ENCODE measurements around the gene MMP12. TPM values are rescaled to one million over a fixed set of nuclear protein-coding genes. Genes with fewer than 3 reads are reported as not detected.
A peak's percentile ranks its signal among the peaks of the same experiment; 100 is the strongest.
"Not testable (repeated sequence)": the region's sequence is repeated elsewhere in the genome, so short reads cannot be mapped to it uniquely, and the experiment has no call there.

The MMP12 gene
- total RNA-seq, 1 donor = 0.36 TPM

DNA sequence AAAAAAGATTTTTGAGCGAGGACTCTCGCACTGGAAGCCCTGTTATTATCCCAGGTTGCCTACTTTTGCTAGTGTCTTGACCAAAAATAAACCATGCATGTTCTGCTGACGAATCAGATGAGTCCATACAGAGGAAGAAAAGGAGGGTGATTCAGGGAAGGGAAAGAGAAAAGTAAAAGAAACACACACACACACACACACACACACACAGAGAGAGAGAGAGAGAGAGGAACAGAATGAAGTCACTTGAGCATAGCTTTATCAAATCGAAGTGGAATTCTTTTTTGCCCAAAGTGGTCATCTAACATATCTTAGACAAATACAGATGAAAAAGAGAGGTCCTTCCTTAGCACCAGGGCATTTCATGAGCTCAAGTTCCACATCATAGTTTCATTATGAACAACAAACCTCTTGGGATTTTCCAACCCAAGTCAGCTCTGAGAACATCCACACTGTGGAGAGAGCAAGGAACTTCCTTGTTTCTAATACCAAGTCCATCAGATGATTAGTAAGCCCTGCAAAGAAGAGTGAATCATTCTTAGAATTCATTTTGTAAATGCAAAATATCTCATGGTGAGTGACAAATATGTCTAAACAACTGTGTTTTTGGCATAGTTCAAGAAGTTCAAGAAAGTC lies 7.7 kb upstream of the MMP12 start:
- DNase-seq (ENCODE audit: insufficient read length, low spot score, missing footprints) = peak; percentile 69
- Histone ChIP-seq H3K4me2 (ENCODE audit: insufficient read depth, low read length) (peak overlapping the region; percentile 36), H3K27ac (ENCODE audit: low read depth, low read length) (peak overlapping the region; percentile 84), H3K9me3 (ENCODE audit: low read depth, low read length) (no peaks in the 10 kb centered on the region), H3K79me2 (ENCODE audit: insufficient read depth, low read length) (no peaks in the 10 kb centered on the region), H4K20me1 (ENCODE audit: insufficient read depth, low read length) (no peaks in the 10 kb centered on the region), H3K4me3 (ENCODE audit: insufficient read depth, low read length) (no peak overlapping the region), H3K36me3 (ENCODE audit: insufficient read depth, low read length) (no peaks in the 10 kb centered on the region), H3K27me3 (ENCODE audit: insufficient read depth, low read length) (no peaks in the 10 kb centered on the region), H3K4me1 (ENCODE audit: insufficient read depth, low read length) (peaks cover 22% of the 10 kb centered on the region), H2AFZ (ENCODE audit: low read length) (no peak overlapping the region)
- TF ChIP-seq, protein P1, sequence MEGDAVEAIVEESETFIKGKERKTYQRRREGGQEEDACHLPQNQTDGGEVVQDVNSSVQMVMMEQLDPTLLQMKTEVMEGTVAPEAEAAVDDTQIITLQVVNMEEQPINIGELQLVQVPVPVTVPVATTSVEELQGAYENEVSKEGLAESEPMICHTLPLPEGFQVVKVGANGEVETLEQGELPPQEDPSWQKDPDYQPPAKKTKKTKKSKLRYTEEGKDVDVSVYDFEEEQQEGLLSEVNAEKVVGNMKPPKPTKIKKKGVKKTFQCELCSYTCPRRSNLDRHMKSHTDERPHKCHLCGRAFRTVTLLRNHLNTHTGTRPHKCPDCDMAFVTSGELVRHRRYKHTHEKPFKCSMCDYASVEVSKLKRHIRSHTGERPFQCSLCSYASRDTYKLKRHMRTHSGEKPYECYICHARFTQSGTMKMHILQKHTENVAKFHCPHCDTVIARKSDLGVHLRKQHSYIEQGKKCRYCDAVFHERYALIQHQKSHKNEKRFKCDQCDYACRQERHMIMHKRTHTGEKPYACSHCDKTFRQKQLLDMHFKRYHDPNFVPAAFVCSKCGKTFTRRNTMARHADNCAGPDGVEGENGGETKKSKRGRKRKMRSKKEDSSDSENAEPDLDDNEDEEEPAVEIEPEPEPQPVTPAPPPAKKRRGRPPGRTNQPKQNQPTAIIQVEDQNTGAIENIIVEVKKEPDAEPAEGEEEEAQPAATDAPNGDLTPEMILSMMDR (IDR thresholded peaks at IDR 0.05; ENCODE audit: extremely low read depth, low read depth, low read length) = no peak

DNA sequence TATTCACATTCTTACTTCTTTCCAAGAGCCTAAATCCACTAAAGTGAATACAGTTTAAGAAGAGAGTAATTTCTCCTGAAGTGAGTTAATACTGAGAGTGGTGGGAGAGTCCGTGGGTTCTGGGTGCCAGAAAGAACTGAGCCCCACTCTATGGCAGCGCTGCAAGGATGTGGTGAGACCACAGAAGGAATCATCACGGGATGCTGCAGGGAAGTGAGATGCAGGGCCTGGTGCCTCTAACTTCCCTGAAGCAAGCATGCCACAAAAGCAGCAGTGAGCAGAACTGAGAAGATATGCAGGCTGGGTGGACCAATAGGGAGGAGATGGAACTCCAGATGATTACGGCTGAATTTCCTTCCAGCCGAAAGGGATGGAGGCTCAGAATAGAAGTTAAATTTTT lies 5.0 kb upstream of the MMP12 start:
- Histone ChIP-seq H3K4me1 (ENCODE audit: insufficient read depth, low read length) (peaks cover 11% of the 10 kb centered on the region), H3K79me2 (ENCODE audit: insufficient read depth, low read length) (no peaks in the 10 kb centered on the region), H2AFZ (ENCODE audit: low read length) (no peak overlapping the region), H3K4me2 (ENCODE audit: insufficient read depth, low read length) (no peak overlapping the region), H3K27me3 (ENCODE audit: insufficient read depth, low read length) (no peaks in the 10 kb centered on the region), H3K9me3 (ENCODE audit: low read depth, low read length) (no peaks in the 10 kb centered on the region), H4K20me1 (ENCODE audit: insufficient read depth, low read length) (no peaks in the 10 kb centered on the region), H3K36me3 (ENCODE audit: insufficient read depth, low read length) (no peaks in the 10 kb centered on the region), H3K27ac (ENCODE audit: low read depth, low read length) (no peak overlapping the region), H3K4me3 (ENCODE audit: insufficient read depth, low read length) (no peak overlapping the region)
- no peak for DNase-seq (ENCODE audit: insufficient read length, low spot score, missing footprints)
- TF ChIP-seq, protein P1 (IDR thresholded peaks at IDR 0.05; ENCODE audit: extremely low read depth, low read depth, low read length) = no peak

DNA sequence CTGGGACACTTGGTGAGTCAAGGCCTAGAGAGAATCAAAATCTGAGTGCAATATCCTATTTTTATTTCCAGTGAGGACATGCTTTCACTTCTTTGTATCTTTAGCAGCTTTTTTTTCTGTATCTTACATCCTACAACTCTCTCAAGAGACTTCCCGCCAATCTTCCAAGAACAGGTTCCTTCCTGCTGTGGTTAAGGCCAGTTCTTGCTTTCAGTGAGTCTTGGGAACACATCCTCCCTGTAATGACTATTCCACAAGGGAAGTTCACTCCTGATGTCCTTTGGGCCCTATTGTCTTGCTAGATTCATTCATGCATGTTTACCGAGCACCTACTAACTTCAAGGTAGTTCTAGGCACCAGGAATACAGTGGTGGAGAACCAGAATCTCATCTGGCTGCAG lies 3.8 kb upstream of the MMP12 start:
- Histone ChIP-seq H4K20me1 (ENCODE audit: insufficient read depth, low read length) (no peaks in the 10 kb centered on the region), H3K27me3 (ENCODE audit: insufficient read depth, low read length) (no peaks in the 10 kb centered on the region), H3K4me1 (ENCODE audit: insufficient read depth, low read length) (peaks cover 11% of the 10 kb centered on the region), H2AFZ (ENCODE audit: low read length) (no peak overlapping the region), H3K79me2 (ENCODE audit: insufficient read depth, low read length) (no peaks in the 10 kb centered on the region), H3K27ac (ENCODE audit: low read depth, low read length) (no peak overlapping the region), H3K4me2 (ENCODE audit: insufficient read depth, low read length) (no peak overlapping the region), H3K36me3 (ENCODE audit: insufficient read depth, low read length) (no peaks in the 10 kb centered on the region), H3K4me3 (ENCODE audit: insufficient read depth, low read length) (no peak overlapping the region), H3K9me3 (ENCODE audit: low read depth, low read length) (no peaks in the 10 kb centered on the region)
- TF ChIP-seq, protein P1 (IDR thresholded peaks at IDR 0.05; ENCODE audit: extremely low read depth, low read depth, low read length) = no peak
- no peak for DNase-seq (ENCODE audit: insufficient read length, low spot score, missing footprints)

DNA sequence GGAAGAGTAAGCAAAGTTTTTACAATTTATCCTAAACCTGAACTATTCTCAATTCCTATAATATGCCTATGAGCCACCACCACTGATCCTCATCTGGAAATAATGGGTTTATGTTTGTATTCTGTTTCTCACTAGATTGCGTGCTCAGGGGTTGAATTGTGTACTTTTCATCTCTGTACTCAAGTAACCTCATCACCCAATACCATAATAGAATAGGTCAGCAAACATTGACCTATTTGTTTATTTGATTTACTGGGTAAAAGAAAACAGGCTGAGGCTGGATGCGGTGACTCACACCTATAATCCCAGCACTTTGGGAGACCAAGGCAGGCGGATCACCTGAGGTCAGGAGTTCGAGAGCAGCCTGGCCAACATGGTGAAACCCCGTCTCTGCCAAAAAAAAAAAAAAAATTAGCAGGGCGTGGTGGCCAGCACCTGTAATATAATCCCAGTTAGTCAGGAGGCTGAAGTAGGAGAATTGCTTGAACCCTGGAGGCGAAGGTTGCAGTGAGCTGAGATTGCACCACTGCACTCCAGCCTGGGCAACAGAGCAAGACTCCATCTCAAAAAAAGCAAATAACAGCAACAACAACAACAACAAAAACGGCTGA lies 5.3 kb downstream of the MMP12 start:
- not testable (repeated sequence) for H3K79me2 ChIP-seq (ENCODE audit: insufficient read depth, low read length); H3K9me3 ChIP-seq (ENCODE audit: low read depth, low read length); H2AFZ ChIP-seq (ENCODE audit: low read length); DNase-seq (ENCODE audit: insufficient read length, low spot score, missing footprints); H3K4me3 ChIP-seq (ENCODE audit: insufficient read depth, low read length); H4K20me1 ChIP-seq (ENCODE audit: insufficient read depth, low read length); H3K27ac ChIP-seq (ENCODE audit: low read depth, low read length); H3K36me3 ChIP-seq (ENCODE audit: insufficient read depth, low read length); H3K27me3 ChIP-seq (ENCODE audit: insufficient read depth, low read length); H3K4me1 ChIP-seq (ENCODE audit: insufficient read depth, low read length); H3K4me2 ChIP-seq (ENCODE audit: insufficient read depth, low read length)

Measured in osteoblast (primary cell).